ENCODE measurements around the gene LCN2.

DNA sequence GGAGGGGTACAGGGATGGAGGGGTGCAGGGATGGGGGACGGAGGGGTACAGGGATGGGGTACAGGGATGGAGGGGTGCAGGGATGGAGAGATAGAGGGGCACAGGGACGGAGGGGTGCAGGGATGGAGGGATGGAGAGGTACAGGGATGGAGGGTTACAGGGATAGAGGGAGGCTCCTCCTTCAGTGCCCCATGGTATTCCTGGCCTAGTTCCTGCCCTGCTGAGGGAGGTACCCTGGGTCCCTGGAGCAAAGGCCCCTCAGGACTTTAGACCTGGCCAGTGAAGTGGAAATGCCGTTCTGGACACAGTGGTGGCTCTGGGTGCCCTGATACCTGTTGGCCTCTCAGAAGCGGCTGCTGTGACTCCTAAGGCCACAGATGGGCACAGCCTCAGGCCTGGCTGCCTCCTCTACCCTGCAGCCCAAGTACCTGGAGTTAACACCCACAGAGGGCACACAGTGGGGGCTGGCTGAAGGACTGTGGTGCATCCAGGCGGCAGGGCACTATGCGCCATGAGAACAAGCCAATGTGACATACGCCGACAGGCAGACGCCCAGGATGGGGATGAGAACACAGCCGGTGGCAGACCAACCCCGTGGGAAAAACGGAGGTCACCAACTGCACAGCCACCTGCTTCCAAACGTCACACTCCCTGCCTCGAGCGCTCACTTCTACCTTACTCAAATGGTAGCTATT, 30.1 kb upstream of the LCN2 start:
- TF ChIP-seq GATA2 (IDR thresholded peaks at IDR 0.05; ENCODE audit: low read depth, low read length) (no peak), GATA3 (IDR thresholded peaks at IDR 0.05; ENCODE audit: low read depth, low read length) (no peak)

Measured in SH-SY5Y (cell line).